LoVo (cell line): ENCODE results near the gene HSPA12B.

Experiments used
- DNase-seq: peaks from one replicate; pipeline ENCODE4 v3.0.0-alpha.2; 2016; ENCODE audit warnings: low spot score

HSPA12B gene

GRCh38 chr20:3729811-3730540 lies 2.5 kb upstream of the HSPA12B start:
- no peak for DNase-seq

GRCh38 chr20:3730803-3731672 lies 1.4 kb upstream of the HSPA12B start:
- DNase-seq = no peak

DNA sequence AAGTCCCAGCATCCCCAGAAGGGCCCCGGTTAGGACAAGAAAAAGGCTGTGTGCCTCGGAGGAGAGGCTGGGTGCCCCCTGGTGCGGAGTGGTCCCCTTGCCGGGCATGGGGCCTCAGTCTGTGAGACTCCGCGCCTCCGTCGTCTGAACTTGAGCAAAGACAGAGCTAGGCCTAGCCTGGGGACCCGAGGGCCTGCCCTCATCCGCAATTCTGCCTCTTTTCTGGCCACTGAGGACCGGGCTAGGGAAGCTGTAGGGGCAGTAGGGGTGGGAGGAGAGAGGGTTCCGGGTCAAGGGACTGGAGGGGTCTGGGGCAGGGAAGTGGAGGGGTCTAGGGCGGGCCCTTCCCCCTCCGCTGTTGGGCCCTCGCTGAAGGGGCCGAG lies 550 bp upstream of the HSPA12B start:
- no peak for DNase-seq

DNA sequence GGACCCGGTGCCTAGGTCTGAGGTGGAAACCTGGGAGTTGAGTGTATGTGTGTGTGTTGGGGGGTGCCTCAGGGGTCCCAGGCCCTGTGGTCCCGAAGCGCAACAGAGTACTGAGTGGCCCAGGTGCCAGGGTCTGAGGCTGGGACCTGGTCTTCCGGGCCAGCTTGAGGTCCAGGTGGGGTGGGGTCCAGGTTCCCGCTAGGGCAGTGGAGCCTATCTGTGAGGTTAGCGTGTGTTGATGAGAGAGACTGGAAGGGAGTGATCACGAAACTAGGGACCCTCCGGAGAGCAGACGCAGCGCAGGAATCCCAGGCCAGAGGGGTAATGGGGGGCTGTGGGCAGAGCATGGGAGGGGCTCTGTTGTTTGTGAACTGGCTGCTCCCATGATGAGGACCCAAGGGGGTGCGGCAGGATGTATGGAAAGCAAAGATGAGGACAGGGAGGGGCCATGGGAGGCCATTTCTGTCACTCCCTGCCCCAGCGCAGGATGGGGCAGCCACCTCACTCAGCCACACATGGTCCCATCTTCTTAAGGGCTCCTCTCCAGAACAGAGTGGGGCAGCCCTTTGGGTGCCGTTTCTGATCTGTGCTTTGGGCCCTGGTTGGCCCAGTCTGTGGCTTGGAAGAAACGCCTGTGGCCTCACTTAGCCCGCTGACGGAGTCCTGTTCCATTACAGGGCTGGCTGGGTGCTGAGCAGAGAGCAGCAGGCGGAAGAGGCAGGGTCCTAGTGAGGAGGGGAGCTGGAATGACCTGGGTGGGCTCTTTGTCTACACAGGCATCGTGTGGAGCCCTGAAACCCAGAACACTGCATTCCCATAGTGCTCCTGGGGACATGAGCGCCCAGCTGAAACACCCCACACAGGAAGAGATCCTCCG lies 872 bp downstream of the HSPA12B start:
- DNase-seq = no peak

- DNase-seq = peak; percentile 35
Measured at GRCh38 chr20:3734111-3734843, 1.8 kb downstream of the HSPA12B start.

- no peak for DNase-seq
Measured at GRCh38 chr20:3735768-3736167, 3.3 kb downstream of the HSPA12B start.

GRCh38 chr20:3738111-3739053 lies 5.9 kb downstream of the HSPA12B start:
- DNase-seq = no peak

GRCh38 chr20:3739054-3739925 lies 6.8 kb downstream of the HSPA12B start:
- DNase-seq = no peak

- no peak for DNase-seq
Measured at GRCh38 chr20:3739926-3740451, 7.5 kb downstream of the HSPA12B start.

DNA sequence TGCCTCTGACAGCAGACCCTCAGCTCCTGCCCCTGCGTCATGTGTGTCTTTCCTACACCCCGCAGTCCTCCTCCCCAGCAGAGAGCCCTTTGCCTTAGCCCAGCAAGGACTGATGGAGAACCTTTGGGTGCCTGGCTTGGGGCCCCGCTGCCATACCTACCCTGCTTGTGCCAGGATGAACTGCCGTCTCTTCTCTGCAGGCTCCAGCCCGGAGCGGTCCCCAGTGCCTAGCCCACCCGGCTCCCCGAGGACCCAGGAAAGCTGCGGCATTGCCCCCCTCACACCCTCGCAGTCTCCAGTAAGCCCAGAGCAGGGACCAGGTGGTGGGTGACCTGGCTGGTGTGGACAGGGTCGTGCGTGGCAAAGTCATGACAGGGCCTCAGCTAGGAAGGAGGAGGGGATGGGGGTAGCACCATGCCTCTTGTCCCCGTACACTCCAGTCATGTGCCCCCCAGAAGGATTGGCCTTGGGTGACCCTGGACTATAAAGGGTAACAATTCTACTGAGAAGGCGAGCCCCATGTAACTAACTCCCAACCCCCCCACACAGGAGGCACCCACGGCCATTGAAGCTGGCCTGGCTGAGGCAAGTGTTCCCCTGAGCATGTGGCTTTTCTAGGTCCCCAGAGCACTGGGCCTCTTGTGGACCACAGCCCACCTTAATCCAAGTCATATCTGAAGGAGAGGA lies 8.3 kb downstream of the HSPA12B start:
- no peak for DNase-seq

GRCh38 chr20:3741836-3742458 lies 9.5 kb downstream of the HSPA12B start:
- no peak for DNase-seq

- no peak for DNase-seq
Measured at GRCh38 chr20:3743251-3743650, 10.8 kb downstream of the HSPA12B start.

DNA sequence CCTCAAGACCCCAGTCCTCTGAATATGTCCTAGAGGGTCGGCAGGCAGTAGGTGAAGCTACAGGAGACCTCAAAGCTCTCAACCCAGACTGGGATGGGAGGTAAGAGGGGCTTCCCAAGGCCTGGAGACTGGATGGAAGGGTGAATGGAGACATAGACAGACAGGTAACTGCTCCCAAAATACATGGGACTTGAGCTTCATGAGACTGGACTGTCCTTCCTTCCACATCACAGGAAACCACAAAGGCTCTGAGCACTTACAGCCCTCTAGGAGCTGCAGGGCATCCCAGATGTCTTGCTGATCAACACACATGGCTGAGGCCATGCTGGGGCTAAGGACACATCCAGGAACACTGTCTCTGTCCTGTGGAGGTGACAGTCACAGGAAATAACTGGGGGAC lies 11.6 kb downstream of the HSPA12B start:
- DNase-seq = no peak

- peak; percentile 80 for DNase-seq
Measured at GRCh38 chr20:3744806-3745685, 12.6 kb downstream of the HSPA12B start.

GRCh38 chr20:3745686-3746173 lies 13.2 kb downstream of the HSPA12B start:
- no peak for DNase-seq

- DNase-seq = no peak
Measured at GRCh38 chr20:3747471-3747870, 15.0 kb downstream of the HSPA12B start.

DNA sequence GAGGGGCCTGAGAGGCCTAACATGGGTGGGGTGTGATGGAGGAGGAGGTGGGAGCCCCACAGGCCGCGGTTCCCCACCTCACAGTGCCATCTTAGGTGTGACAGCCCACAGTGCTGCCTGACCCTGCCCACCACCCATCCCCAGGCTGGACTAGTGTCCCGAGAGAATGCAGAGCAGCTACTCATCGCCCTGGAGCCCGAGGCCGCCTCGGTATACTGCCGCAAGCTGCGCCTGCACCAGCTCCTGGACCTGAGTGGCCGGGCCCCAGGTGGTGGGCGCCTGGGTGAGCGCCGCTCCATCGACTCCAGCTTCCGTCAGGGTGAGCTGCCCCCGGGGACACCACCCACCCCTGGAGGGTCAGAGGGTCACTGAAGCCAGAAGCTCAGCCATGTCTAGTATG lies 15.6 kb downstream of the HSPA12B start:
- no peak for DNase-seq
